LoVo (cell line): Measurements from ENCODE around the gene CNKSR3.

Experiments
- DNase-seq: peaks from one replicate; pipeline ENCODE4 v3.0.0-alpha.2; 2016; ENCODE audit warnings: low spot score

CNKSR3 gene

DNA sequence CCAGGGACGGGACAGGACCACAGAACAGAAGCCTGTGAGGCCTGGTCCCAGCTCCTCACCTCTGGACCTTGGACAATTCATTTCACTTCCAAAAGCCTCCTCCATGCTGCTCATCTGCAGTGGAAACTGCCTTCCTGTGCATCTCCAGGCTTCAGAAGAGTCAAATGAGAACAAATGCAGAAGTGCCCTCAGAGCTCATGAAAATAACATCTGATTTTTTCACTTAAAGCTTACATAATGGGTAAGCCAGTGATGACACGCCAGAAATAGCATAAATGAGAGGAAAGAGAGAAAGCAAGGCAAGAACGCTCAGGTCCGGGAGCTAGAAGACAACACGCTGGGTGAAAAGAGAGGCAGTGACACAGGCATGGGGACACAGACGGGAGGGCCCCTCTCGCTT, 7.9 kb downstream of the CNKSR3 start:
- DNase-seq: no peak

DNA sequence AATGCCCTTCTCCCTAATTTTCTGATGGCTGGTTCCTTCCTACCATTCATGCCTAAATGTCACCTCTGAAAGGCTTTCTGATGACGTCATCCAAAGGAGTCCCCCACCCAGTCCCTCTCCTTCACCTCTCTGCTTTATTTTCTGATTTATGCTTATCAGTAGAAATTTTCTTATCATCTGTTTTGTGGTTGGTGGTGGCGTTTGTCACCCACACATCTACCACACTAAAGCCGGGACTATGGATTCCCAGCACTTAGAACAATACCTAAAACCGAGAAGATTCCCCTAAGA, 9.0 kb downstream of the CNKSR3 start:
- DNase-seq: no peak

DNA sequence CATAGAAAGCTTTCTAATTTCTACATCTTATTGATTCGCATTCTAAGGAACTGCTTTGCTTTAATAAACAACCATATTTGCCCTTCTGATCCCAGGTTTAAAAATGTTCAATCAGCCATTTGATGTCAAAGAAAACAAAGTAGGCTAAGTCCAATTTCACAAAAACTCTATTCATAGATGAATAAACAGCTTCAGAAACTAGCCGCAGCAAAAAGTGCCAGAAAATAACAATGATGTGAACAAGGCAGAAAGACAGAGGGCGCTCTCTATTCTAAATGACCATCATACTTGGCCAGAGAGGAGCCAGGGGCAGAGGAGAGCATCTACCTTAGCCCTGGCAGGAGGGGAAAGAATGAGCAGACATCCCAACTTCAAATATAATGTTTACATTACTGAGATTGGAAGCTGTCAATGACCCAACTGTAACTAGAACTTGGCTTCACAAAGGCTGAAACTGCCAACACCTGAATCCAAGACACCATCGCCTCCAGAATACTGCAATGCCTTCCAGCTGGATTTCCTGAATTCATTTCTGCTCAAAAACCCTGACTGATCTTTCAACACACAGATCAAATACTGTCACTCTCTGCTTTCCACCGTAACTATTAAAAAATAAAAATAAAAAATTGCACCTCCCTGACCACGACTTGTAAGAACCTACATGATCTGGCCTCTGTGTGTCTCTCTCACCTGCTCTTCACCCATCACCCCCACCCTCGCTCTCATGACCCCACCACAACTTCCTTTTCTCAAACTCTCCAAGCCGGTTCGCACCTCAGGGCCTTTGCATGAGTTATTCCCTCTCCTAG, 9.5 kb downstream of the CNKSR3 start:
- no peak for DNase-seq

DNA sequence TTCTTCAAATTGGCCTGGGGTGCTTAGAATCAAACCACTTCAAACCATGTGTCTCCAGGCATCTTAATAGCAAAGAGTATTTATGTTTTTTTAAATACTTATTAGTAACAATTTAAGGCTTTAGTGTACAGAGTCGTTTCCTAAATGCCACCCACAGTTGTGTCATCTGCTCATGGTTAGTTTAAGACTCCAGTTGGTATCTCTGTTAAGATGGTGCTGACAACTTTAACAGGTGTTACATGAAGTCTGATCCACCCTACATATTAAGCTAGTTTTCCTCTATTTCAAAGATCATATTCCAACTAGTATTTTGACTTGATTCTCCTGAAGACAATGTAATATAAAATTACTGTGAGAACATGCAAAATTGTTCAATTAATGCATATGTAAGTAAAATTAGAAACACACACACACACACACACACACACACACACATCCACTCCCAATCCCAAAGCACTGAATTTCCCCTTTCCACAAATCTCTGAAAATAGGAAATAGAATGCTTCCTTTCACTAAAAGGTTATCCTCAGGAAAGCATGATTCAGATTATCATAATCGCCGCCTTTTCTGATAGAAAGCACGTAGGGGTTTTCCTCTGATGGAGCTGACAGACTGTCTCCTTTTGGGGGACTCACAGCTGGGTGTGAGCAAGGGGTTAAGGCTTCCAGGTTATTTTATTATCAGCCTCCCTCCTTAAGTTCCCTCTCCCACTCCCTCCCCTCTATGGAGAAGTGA, 10.5 kb downstream of the CNKSR3 start:
- DNase-seq: no peak

DNA sequence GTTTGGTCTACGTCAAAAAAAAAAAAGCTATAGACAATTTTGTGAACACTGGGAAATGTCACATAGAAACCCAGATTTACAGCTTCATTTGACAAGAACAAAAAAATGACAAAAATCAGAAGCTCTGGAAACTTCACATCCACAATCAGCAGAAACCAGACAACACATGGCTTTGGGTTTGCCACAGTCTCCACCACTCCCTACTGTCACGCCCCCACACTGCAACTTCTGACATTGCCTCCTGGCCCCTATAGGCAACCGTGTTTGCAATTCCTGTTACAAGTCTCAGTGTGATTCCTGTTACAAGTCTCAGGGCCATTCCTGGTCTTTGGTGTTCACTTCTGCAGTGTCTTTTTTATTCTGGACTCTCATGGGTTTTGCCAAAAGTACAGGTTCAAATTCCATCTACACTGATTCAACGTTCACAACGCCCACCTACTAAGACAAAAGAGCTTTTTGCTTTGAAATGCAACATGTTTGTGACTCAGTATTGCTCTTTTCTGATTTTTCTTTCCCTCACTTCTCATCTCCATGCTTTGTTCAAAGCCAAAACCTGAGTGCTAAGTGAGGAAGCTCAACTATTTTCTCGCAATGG, 12.0 kb downstream of the CNKSR3 start:
- no peak for DNase-seq

DNA sequence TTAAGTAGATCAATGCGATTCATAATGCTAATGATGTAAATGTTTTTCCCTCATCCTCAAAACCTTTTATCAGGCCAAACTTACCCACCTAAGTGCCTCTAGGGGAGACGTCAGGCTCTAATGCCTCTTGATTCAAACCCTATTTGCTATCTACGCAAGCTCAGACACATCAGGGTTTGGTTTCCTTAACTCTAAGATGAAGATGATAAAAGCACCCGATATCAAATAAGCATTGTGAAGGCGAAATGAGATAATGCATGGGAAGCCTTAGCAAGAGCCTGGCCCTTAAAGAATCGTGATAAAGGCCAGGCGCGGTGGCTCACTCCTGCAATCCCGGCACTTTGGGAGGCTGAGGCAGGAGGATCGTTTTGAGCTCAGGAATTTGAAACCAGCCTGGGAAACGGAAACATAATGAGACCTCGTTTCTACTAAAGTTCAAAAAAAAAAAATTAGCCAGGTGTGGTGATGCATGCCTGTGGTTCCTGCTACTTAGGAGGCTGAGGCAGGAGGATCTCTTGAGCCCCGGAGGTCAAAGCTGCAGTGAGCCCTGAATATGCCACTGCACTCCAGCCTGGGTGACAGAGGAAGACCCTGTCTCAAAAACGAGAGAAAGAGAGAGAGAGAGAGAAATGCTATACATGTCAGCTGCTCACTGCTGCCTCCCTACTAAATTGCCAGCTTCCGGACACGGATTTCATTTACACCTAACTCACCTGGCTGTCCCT, 13.5 kb downstream of the CNKSR3 start:
- no peak for DNase-seq

DNA sequence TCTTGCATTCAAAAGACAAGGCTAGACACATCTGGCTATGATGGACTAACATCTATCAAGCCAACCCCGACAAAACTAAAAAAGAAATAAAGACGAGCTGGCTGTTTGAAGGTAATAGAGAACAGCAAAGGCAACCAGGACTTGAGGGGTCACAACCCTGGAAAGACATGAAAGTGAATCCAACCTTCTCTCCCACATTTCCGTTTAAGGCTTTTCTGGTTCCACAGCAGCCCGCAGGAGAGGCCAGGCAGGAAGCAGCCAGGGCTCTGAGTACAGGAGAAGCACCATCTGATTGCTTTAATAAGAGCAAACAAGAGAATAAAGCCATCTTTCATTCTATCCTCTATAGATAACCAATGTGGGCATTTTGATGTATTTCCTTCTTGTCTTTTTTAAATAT, 14.3 kb downstream of the CNKSR3 start:
- DNase-seq: no peak

DNA sequence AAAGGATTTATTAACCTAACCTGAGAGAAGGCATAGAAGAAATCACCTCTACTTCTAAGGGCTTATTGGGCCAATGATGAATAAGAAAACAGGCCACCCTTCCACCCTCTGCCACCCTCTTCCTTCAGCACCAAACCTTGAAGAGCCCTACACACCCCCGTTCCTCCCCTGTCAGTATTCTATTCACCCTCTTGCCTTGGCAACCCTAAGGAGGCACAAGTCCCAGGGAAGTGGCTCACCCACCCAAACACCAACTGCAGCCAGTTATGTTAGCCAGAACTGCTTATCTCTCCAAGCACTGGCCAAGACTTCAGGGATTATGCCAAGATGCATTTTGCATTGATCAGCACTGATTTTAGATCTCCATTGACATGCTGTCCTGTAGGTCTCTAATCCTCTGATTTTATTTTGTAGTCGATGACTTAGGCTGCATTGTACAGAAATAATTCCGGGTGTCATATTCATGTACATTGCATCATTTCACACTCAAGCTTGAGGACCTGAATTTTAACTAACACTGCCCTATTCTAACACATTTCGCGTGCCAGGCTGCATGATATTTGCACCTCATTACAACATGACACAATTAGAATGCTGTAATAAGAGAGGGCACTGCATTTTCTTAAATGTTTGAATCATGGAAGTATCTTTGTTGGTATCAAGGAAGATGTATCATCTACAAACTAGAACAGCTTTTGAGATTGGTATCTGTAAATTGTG, 15.7 kb downstream of the CNKSR3 start:
- DNase-seq: no peak

DNA sequence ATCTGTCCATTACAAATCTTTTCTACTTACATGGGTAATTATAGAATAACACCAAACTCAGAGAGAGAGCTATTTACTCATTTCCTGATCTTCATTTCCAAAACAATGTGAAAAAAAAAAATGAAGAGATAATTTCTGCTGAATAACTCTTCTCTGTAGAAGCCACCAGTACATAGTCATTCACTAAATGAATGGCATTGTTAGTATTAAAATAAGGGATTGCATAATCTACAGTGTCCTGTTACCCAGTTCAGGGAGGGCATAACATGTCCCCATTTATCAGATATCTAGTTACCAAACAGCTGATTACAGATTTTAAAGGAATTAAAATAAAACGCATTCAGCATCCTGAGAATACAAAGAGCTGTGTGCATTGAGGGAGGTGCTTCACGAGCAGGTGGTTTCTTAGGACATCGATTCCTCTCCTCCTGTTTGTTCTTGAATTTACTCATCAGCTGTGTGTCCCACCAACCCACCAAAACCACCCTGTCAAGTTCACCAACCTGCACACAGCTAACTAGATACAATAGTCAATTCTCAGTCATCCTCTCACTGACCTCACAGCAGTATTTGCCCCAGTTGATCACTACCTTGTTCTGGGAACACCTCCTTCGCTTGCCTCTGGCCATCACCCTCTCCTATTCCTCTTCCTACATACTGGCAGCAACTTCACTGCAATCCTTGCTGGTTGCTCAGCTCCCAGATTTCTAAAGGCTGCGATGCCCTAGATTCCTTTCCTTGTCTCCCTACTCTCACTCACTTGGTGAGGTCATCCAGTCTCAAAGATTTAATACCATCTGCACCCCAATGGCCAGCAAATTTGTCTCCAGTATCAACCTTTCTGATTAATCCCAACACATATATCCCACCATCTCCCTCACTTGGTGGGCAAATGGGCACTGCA, 18.7 kb downstream of the CNKSR3 start:
- DNase-seq: no peak

DNA sequence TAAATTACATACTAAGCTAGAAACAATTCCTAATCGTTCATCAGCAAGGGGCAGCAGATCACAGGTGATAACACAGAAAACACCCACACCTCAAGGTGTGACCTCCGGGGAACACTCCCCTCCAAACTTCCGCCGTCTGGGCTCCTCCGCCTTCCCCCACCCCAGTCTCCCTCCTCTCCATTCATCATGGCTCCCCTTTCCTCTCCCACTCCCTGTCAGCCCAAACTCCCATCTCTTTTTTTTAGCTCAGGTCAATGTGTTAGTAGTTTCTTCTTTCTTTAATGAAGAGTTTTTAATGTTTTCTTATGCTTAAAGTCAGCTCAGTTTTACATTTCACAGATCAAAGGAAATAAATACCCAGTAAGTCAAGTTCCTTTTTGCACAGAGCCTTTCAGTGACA, 20.7 kb downstream of the CNKSR3 start:
- DNase-seq: no peak

DNA sequence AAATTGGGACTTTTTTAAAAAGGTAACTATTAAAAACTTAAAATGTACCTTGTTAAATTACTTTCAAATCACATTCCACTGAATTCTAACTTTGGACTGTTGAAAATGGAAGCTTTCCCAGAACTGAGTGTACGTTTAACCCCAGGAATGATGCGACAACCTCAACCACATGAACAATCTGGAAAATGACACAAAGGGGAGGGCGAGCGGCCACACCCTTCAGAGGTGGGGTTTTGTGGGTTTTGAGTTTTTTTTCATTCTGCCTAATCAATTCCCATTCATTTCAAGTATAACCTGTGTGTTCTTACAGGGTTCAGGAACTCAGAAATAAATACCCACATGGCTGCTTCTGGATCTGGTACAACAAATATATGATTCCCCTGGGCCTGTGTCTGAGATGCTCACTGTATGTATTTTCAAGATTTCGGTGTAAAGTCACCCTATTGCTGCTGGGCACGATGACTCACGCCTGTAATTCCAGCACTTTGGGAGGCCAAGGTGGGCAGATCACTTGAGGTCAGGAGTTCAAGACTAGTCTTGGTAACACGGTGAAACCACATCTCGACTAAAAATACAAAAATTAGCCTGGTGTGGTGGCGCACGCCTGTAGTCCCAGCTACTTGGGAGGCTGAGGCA, 21.6 kb downstream of the CNKSR3 start:
- peak; percentile 24 for DNase-seq

DNA sequence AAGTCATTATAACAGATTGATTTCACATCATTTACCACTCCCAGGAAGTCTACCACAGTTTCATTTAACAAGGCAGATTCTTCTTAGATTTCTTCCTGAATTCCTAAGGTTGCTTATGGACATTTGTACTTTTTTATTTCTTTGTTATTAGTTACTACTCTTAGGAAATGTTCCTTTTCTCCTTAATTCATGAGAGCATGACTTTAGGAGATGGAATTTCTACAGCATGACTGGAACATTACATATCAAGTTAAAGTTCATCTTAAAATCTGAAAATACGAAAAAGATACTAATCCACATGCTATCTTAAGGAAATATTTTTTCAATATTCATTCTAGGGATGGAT, 22.3 kb downstream of the CNKSR3 start:
- no peak for DNase-seq

DNA sequence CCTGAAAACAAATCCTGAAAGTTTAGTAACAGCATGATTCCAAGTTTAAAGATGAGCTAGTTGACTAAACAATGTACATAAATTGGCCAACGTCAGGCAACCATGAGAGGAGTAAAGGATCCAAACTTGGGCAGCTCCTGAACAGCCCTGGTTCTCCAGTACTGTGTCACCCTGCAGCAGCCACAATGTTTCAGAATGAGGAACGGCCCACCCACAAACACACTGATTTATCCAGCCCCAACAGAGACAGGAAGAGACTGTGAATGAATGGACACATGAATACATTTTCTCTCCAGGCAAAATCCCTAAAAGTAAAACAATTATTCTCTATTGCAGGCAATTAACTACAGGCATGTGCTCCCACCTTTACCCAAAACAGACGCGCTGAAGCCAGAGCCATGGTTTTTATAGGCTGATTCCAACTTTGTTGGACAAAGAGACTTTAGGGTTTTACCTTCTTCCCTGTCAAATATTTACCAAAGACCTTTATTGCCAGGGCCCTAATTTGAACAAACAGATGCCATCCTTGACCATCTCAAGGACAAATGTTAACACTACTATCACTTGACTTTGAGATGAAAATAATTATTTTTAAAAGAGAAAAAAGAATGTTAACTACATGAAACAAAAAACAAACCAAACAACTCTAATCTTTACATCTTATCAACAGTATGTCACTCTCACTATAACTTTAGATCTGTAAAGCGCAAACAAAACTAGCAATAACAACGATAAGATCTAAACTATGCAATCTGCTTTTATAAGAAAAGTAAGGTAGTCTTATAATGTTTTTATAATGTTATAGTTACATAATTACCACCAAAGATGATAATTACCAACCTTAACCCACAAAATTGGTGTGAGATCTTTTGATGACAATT, 22.9 kb downstream of the CNKSR3 start:
- DNase-seq: peak; percentile 12

DNA sequence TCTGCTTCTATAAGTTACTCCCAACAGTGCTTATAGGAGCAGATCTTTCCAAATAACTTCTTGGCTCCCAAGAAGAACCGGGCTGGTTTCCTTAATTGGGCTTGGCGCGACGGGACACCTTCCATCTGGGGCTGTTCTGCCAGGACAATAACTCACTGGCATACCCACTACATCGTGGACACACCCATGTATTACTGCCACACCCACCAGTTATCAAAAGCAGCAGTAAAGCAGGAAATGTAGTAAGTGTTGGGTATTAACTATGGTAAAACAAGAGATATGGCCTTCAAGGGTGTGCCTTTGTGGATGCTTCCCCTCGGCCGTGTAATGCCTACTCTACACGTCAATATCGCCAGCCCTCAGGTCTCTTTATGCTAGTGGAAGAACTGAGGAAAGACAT, 24.7 kb downstream of the CNKSR3 start:
- peak; percentile 41 for DNase-seq

DNA sequence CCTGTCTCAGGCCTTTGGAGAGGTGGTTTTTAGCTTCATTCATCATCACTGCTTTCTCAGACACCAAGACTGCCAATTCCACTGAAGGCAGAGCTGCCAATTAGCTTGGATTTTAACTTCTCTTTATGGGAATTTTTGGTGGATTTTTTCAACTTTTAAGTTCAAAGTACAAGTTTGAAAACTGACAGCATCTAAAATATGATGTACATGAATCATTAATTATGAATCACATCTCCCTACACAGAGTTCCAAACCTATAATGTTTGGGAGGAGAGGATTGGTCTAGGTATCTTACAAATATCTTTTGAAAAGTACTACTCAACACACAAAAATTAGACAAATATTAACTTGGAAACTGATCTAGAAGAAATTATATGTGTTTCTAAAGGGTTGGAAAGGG, 25.5 kb downstream of the CNKSR3 start:
- DNase-seq: no peak

DNA sequence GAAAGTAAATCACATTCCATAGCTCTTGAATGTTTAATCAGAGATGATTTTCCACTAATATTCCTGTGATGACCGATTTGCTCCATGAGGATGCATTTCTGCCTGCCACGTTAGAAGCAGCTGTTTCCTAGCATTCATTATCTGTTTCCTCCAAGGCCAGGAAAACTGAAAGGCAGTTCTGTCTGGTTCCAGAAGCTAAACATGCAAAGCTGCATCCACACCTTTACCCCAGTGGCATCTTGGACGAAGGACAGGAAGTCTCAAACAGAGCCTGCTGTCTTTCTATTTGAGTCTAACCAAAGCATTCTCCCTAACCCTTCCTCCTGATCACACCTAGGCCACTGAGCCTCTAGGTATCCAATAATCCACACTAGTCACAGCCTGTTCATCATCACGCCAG, 27.6 kb downstream of the CNKSR3 start:
- DNase-seq: no peak

DNA sequence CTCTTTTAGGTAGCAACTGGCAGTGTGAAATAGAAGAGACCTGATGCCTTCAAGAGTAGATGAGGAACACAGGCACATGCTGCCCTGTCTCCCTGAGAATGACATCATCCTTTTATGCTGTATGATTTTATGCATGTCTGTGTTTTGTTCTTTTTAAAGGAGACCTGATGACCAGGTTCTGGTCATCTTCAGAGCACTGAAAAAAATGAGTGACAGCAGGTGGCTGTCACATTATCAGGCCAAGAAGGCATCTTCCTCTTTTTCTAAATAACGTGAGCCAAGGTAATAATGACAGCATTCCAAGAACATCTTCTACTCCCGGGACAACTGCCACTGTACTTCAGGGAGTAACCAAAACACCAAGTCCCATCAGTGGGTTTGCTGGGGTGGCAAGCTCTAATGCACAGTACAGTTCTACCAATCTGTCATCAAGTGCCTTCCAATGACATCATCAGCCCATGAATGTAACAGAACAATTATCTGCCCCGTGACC, 28.9 kb downstream of the CNKSR3 start:
- DNase-seq: no peak

DNA sequence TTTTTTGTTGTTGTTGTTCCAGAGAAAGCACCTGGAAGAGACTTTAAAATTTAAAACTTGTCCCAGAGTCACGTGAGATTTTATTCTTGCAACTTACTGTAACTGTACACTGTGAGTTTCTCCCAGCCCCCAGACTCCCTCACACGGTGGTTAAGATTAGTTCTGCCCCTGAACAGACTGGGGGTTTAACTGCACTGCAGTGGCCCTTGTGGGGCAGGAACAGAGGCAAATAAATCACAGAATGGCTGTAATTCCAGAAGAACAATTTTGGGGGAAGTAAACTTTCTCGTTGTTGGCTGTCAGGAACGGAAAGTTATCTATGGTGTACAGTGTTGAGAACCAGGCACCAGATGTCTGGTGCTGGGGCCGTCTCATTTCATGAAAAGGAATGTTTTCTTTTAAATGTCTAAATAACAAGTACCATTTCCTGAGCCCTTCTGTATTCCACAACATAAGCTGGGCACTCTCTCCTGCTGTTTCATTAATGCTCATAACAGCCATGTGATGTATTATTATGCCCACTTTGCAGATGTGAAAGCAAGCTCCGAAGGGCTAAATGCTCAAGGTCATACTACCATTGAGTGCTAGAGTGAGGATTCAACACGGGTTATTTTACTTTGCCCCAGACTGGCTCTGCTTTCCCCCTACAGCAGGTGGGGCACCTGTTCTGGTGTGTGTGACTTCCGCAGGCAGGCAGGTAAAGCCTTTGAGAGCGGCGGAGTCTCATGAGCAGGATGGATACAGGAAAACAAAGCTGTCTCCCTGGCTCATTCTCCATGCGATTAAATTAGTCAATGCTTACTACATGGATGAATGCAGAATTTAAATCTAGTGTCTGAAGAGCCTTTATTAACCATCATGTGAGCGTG, 30.5 kb downstream of the CNKSR3 start:
- no peak for DNase-seq
